Ovary (tissue), 3 donors: ENCODE results near the gene ERBB2.

ENCODE experiments used
- CTCF ChIP-seq, 3 donors: fragments of 450-650 bp in 2 of 3; fragments of 200-600 bp in 1 of 3; IDR thresholded peaks; one replicate each; pipeline versions ENCODE4 v1.5.1 to v1.8.0; 2016 to 2022; ENCODE audit warnings: antibody characterized with exemption in 3 of 3, mild to moderate bottlenecking in 1 of 3
- EP300 ChIP-seq: sonication (generic); formaldehyde crosslinking; IDR thresholded peaks from one replicate; pipeline ENCODE4 v1.6.1; 2017; ENCODE audit warnings: antibody characterized with exemption
- donor health status: DM: no; HTN: no; CAD: no.

GRCh38 chr17:39754958-39755553, 55.2 kb downstream of the ERBB2 start:
- TF ChIP-seq CTCF (IDR thresholded peaks at IDR 0.05), result no peak
- TF ChIP-seq EP300, result no peak
